Hepatocyte (in vitro differentiated cells): Measurements from ENCODE around the gene HEMK1. TPM values are rescaled to one million over a fixed set of nuclear protein-coding genes. Genes with fewer than 3 reads are reported as not detected.

Experiments
- DNase-seq: peaks from one replicate; pipeline ENCODE4 v3.0.0-alpha.2; 2016; ENCODE audit warnings: low spot score
- H2AFZ ChIP-seq: fragments of 200-600 bp; sonication (generic); 2 replicates; pipeline ENCODE4 v1.6.0; 2016; ENCODE audit warnings: antibody characterized with exemption, mild to moderate bottlenecking
- H3K27ac ChIP-seq: fragments of 200-600 bp; sonication (generic); 2 replicates; pipeline ENCODE4 v1.5.1; 2016; ENCODE audit warnings: mild to moderate bottlenecking
- H3K27me3 ChIP-seq: fragments of 200-600 bp; sonication (generic); 2 replicates; pipeline ENCODE4 v1.6.1; 2016
- H3K36me3 ChIP-seq: fragments of 200-600 bp; sonication (generic); replicated peaks from 2 replicates; pipeline ENCODE4 v1.5.1; 2016; ENCODE audit warnings: low read depth; ENCODE audit not compliant: insufficient read depth
- H3K4me1 ChIP-seq: fragments of 200-600 bp; sonication (generic); 2 replicates; pipeline ENCODE4 v1.5.1; 2016; ENCODE audit warnings: mild to moderate bottlenecking, moderate library complexity; ENCODE audit not compliant: insufficient read depth
- H3K4me2 ChIP-seq: fragments of 200-600 bp; sonication (generic); 2 replicates; pipeline ENCODE4 v1.6.0; 2016
- H3K4me3 ChIP-seq: fragments of 200-600 bp; sonication (generic); 2 replicates; pipeline ENCODE4 v1.5.1; 2016; ENCODE audit warnings: mild to moderate bottlenecking
- H3K79me2 ChIP-seq: fragments of 200-600 bp; sonication (generic); 2 replicates; pipeline ENCODE4 v1.6.0; 2017; ENCODE audit warnings: mild to moderate bottlenecking
- H3K9me2 ChIP-seq: fragments of 200-600 bp; sonication (generic); replicated peaks from 2 replicates; pipeline ENCODE4 v1.6.0; 2017; ENCODE audit warnings: mild to moderate bottlenecking; ENCODE audit not compliant: insufficient read depth
- H3K9me3 ChIP-seq: fragments of 200-600 bp; sonication (generic); 2 replicates; pipeline ENCODE4 v1.5.1; 2016; ENCODE audit warnings: low read depth, mild to moderate bottlenecking
- H4K20me1 ChIP-seq: fragments of 200-600 bp; sonication (generic); 2 replicates; pipeline ENCODE4 v1.6.0; 2016; ENCODE audit warnings: mild to moderate bottlenecking; ENCODE audit not compliant: insufficient read depth, poor library complexity, severe bottlenecking
- CTCF ChIP-seq: fragments of 200-600 bp; sonication (generic); IDR thresholded peaks from 2 replicates; pipeline ENCODE4 v1.5.1; 2016; ENCODE audit warnings: antibody characterized with exemption, mild to moderate bottlenecking; ENCODE audit not compliant: poor library complexity
- EZH2 ChIP-seq: fragments of 200-600 bp; sonication (generic); IDR thresholded peaks from 2 replicates; pipeline ENCODE4 v1.6.1; 2016; ENCODE audit warnings: antibody characterized with exemption, mild to moderate bottlenecking, borderline replicate concordance
- EZH2phosphoT487 ChIP-seq: fragments of 200-600 bp; sonication (generic); IDR thresholded peaks from one replicate; pipeline ENCODE4 v1.6.1; 2018; ENCODE audit warnings: antibody characterized with exemption, mild to moderate bottlenecking, low read depth, moderate library complexity; ENCODE audit not compliant: unreplicated experiment, severe bottlenecking
- WGBS: methylation state at CpG from one replicate; pipeline ENCODE4 v1.1.6; 2016; ENCODE audit warnings: low lambda C conversion rate; ENCODE audit errors: missing lambda C conversion rate; 5-methylcytosine and 5-hydroxymethylcytosine counted together
- polyA plus RNA-seq: library from polyadenylated mRNA; unstranded; fragments of >200 nt; fragmentation: Nextera tagmentation; extraction: Ambion mirVana; gene quantifications from 2 replicates; pipeline ENCODE4 v1.2.1, GENCODE V29; 2016
- total RNA-seq: library from RNA; depleted of rRNA; stranded (reverse); fragments of >200 nt; gene quantifications from 2 replicates; pipeline ENCODE4 v1.2.3, GENCODE V29; 2014

Gene HEMK1
- total and polyA plus RNA-seq, 2 experiments from 2014 or later: 18.6 to 27.2 TPM

GRCh38 chr3:50608278-50608677 is 39.0 kb downstream of the HEMK1 start:
- no peaks in the 10 kb centered on the region for H3K27me3 ChIP-seq
- no peaks in the 10 kb centered on the region for H3K36me3 ChIP-seq
- no peak for TF ChIP-seq CTCF
- no peak for TF ChIP-seq EZH2
- TF ChIP-seq EZH2phosphoT487: no peak
- no peak for DNase-seq
- no peak overlapping the region for H3K27ac ChIP-seq
- H3K4me1 ChIP-seq: peaks cover 23% of the 10 kb centered on the region
- no peaks in the 10 kb centered on the region for H3K9me2 ChIP-seq
- no peaks in the 10 kb centered on the region for H3K9me3 ChIP-seq
- H3K79me2 ChIP-seq: peaks cover 20% of the 10 kb centered on the region
- H4K20me1 ChIP-seq: no peaks in the 10 kb centered on the region
- H3K4me2 ChIP-seq: no peak overlapping the region
- no peak overlapping the region for H3K4me3 ChIP-seq
- WGBS: 98% methylated on average over 7 of the region's 7 CpGs
- H2AFZ ChIP-seq: no peak overlapping the region

- peaks cover 23% of the 10 kb centered on the region for H3K4me1 ChIP-seq
- H4K20me1 ChIP-seq: no peaks in the 10 kb centered on the region
- TF ChIP-seq EZH2 (no peak), EZH2phosphoT487 (no peak), CTCF (no peak)
- no peak overlapping the region for H3K4me3 ChIP-seq
- DNase-seq: no peak
- no peaks in the 10 kb centered on the region for H3K9me2 ChIP-seq
- no peak overlapping the region for H2AFZ ChIP-seq
- no peak overlapping the region for H3K27ac ChIP-seq
- WGBS: 93% methylated on average over 5 of the region's 5 CpGs
- peaks cover 20% of the 10 kb centered on the region for H3K79me2 ChIP-seq
- no peaks in the 10 kb centered on the region for H3K27me3 ChIP-seq
- H3K36me3 ChIP-seq: no peaks in the 10 kb centered on the region
- H3K9me3 ChIP-seq: no peaks in the 10 kb centered on the region
- H3K4me2 ChIP-seq: no peak overlapping the region
These were observed 39.9 kb downstream of the HEMK1 start for GRCh38 chr3:50609071-50609762.

DNA sequence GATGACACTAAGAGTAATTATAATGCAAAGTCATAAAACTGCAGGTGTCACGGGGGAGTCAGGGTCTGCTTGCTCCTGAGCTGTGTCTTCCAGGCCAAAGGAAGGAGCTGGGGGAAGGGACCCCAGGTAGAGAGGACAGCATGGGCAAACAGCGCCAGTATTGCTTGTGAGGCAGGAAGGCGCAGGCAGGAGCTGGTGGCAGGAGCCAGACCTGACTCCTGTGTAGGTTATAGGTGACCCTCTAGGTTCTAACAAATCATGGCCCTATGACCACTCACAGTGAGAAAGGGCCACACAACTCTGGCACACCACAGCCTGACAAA is 40.4 kb downstream of the HEMK1 start:
- WGBS: 98% methylated on average over 3 of the region's 3 CpGs
- Histone ChIP-seq H2AFZ (no peak overlapping the region), H3K27ac (no peak overlapping the region), H3K9me2 (no peaks in the 10 kb centered on the region), H3K79me2 (peaks cover 20% of the 10 kb centered on the region), H3K4me1 (peaks cover 23% of the 10 kb centered on the region), H3K36me3 (no peaks in the 10 kb centered on the region), H3K9me3 (no peaks in the 10 kb centered on the region), H3K27me3 (no peaks in the 10 kb centered on the region), H3K4me2 (peak overlapping the region; percentile 80), H3K4me3 (no peak overlapping the region), H4K20me1 (no peaks in the 10 kb centered on the region)
- DNase-seq: no peak
- TF ChIP-seq CTCF: no peak
- TF ChIP-seq EZH2phosphoT487: no peak
- no peak for TF ChIP-seq EZH2
